ENCODE measurements around the gene ZNF319.

- no peak for TF ChIP-seq ETV6 (CRISPR knock-in tag; IDR thresholded peaks at IDR 0.05)
- TF ChIP-seq CTCF (IDR thresholded peaks at IDR 0.05) = no peak
- no peak for TF ChIP-seq CREM (CRISPR knock-in tag; IDR thresholded peaks at IDR 0.05)
- no peak for TF ChIP-seq E2F4 (CRISPR knock-in tag; IDR thresholded peaks at IDR 0.05; ENCODE audit: borderline replicate concordance, low read depth)
- TF ChIP-seq USF2 (CRISPR knock-in tag; IDR thresholded peaks at IDR 0.05) = no peak
- TF ChIP-seq RORB (CRISPR knock-in tag; IDR thresholded peaks at IDR 0.05) = no peak
- no peak for TF ChIP-seq MAX (CRISPR knock-in tag; IDR thresholded peaks at IDR 0.05)
- no peak for TF ChIP-seq ZBTB43 (CRISPR knock-in tag; IDR thresholded peaks at IDR 0.05)
These were observed 24.1 kb downstream of the ZNF319 start for GRCh38 chr16:57976331-57976796.
